OCI-LY3 (cell line): ENCODE measurements around the gene SMAD6.

Experiments
- H2AFZ ChIP-seq: fragments of 200-600, 300-600 bp; shearing (Covaris generic); 2 replicates; pipeline ENCODE4 v1.6.0; 2014; ENCODE audit warnings: antibody characterized with exemption, low read depth, low read length
- H3K27ac ChIP-seq: fragments of 200-600, 300-600 bp; sonication (generic); 2 replicates; pipeline ENCODE4 v1.5.1; 2014; ENCODE audit warnings: mild to moderate bottlenecking, low read length, moderate library complexity, mixed read lengths
- H3K27me3 ChIP-seq: fragments of 200-600, 300-600 bp; sonication (generic); 2 replicates; pipeline ENCODE4 v1.6.1; 2014; ENCODE audit warnings: low read depth, low read length, mixed read lengths
- H3K36me3 ChIP-seq: fragments of 200-600, 300-600 bp; sonication (generic); replicated peaks from 2 replicates; pipeline ENCODE3; 2014; ENCODE audit warnings: low read depth, low read length, mixed read lengths
- H3K4me1 ChIP-seq: fragments of 300-600, 200-600 bp; sonication (generic); 2 replicates; pipeline ENCODE4 v1.6.1; 2014; ENCODE audit warnings: low read length, mixed read lengths
- H3K4me2 ChIP-seq: fragments of 200-600, 300-600 bp; sonication (generic); 2 replicates; pipeline ENCODE4 v1.6.1; 2014; ENCODE audit warnings: low read length, mixed read lengths
- H3K4me3 ChIP-seq: fragments of 300-600, 200-600 bp; sonication (generic); 2 replicates; pipeline ENCODE4 v1.5.1; 2014; ENCODE audit warnings: antibody characterized with exemption, mild to moderate bottlenecking, low read length, moderate library complexity
- H3K79me2 ChIP-seq: fragments of 300-600, 200-600 bp; shearing (Covaris generic); 2 replicates; pipeline ENCODE4 v1.6.1; 2014; ENCODE audit warnings: mild to moderate bottlenecking, low read length, mixed read lengths
- H3K9ac ChIP-seq: fragments of 300-600, 200-600 bp; shearing (Covaris generic); 2 replicates; pipeline ENCODE4 v1.6.0; 2014; ENCODE audit warnings: mild to moderate bottlenecking, low read length, moderate library complexity
- H3K9me3 ChIP-seq: fragments of 200-600, 300-600 bp; shearing (Covaris generic); 2 replicates; pipeline ENCODE4 v1.6.1; 2014; ENCODE audit warnings: low read length, mixed read lengths; ENCODE audit not compliant: insufficient read depth
- H4K20me1 ChIP-seq: fragments of 200-600, 300-600 bp; sonication (generic); 2 replicates; pipeline ENCODE4 v1.6.1; 2016; ENCODE audit warnings: low read length, mixed read lengths; ENCODE audit not compliant: insufficient read depth
- CTCF ChIP-seq: fragments of 200-600, 300-600 bp; sonication (generic); IDR thresholded peaks from 2 replicates; pipeline ENCODE4 v1.5.1; 2014; ENCODE audit warnings: antibody characterized with exemption, low read length, low read depth
- EZH2phosphoT487 ChIP-seq: fragments of 200-600 bp; shearing (Covaris generic); IDR thresholded peaks from 2 replicates; pipeline ENCODE4 v1.6.1; 2018; ENCODE audit warnings: antibody characterized with exemption, mixed run types, low read depth

SMAD6 gene

DNA sequence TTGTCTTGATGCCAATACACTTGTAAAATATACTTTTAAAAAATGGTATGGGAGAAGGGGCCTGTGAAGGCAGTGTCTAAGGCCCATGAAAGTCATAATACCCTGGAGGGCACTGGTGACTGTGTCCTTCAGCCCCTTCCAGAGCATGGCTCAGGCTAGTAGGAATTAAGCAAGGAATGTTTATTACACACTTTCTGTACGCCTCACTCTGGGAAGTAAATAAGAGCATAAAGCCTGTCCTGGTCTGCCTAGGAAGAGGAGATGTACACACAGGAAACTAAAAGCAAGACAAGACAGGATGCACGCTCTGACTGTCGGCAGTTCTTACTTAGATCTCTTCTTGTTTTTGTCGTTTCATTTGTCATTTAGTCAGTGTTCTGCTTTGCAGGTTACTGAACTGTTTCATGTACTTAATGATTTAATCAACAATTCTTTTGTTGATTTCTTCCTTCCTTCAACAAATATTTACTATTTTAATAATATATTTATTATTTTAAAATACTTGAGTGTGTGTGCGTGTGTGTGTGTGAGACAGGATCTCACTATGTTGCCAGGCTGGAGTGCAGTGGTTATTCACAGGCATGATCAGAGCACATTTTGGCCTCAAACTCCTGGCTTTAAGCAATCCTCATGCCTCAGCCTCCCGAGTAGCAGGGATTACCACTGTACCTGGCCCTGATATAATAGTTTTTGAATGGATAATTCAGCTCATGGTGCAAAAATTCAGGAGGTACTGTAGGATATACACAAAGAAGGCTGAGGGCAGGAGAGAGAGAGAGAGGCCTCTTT lies 9.0 kb upstream of the SMAD6 start:
- Histone ChIP-seq H3K36me3 (no peaks in the 10 kb centered on the region), H3K27ac (no peak overlapping the region), H3K4me2 (peak overlapping the region; percentile 32), H3K9me3 (no peaks in the 10 kb centered on the region), H2AFZ (peak overlapping the region; percentile 78), H3K27me3 (no peaks in the 10 kb centered on the region), H3K9ac (no peak overlapping the region), H3K4me3 (no peak overlapping the region), H3K4me1 (peaks cover 7% of the 10 kb centered on the region), H3K79me2 (no peaks in the 10 kb centered on the region), H4K20me1 (no peaks in the 10 kb centered on the region)
- TF ChIP-seq EZH2phosphoT487 (no peak), CTCF (no peak)

DNA sequence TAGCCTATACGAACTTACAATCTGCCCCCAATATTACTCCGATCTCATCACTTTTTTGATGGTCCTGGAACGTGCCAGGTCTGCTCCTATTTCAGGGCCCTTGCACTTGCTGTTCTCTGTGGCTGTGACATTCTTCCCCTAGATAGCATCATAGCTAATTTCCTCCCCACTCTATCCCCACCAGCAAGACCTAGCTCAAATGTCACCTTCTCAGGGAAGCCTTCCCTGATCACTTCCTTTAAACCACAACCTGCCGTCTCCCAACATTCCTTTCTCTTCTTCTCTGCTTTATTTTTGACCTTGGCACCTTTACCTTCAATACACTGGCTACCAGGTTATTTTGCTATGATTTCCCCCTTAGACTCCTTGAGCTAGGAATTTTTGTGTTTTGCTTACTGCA lies 5.3 kb upstream of the SMAD6 start:
- Histone ChIP-seq H4K20me1 (no peaks in the 10 kb centered on the region), H3K36me3 (no peaks in the 10 kb centered on the region), H3K4me1 (peaks cover 10% of the 10 kb centered on the region), H3K9ac (no peak overlapping the region), H3K27ac (no peak overlapping the region), H3K79me2 (no peaks in the 10 kb centered on the region), H3K9me3 (no peaks in the 10 kb centered on the region), H3K4me2 (no peak overlapping the region), H2AFZ (no peak overlapping the region), H3K4me3 (no peak overlapping the region), H3K27me3 (no peaks in the 10 kb centered on the region)
- TF ChIP-seq CTCF (no peak), EZH2phosphoT487 (no peak)

GRCh38 chr15:66698318-66698961 lies 3.6 kb upstream of the SMAD6 start:
- H4K20me1 ChIP-seq, result no peaks in the 10 kb centered on the region
- no peaks in the 10 kb centered on the region for H3K36me3 ChIP-seq
- peak; percentile 81 for TF ChIP-seq CTCF
- no peak for TF ChIP-seq EZH2phosphoT487
- no peak overlapping the region for H3K4me2 ChIP-seq
- H3K9me3 ChIP-seq, result no peaks in the 10 kb centered on the region
- no peak overlapping the region for H3K9ac ChIP-seq
- H3K4me1 ChIP-seq, result peaks cover 7% of the 10 kb centered on the region; the same call in 1 of the 2 replicates
- H3K27me3 ChIP-seq, result no peaks in the 10 kb centered on the region
- no peak overlapping the region for H2AFZ ChIP-seq
- H3K4me3 ChIP-seq, result no peak overlapping the region
- no peaks in the 10 kb centered on the region for H3K79me2 ChIP-seq
- H3K27ac ChIP-seq, result no peak overlapping the region

DNA sequence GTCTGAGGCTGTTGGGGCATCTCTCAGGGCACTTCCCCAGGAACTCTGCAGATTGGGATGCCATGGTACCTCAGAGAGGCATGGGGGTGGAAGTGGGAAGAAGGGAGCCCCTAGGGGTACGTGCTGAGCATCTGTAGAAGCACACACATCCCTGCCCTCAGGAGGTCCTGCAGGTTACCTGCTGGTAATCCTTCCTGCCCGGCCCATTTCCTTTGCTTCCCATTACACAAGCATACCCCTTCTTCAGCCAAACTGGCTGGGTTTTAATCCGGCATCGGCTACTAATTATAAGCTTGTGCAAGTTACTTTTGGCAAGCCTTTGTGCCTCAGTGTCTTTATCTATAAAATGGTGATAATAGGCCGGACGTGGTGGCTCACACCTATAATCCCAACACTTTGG lies 3.1 kb upstream of the SMAD6 start:
- no peaks in the 10 kb centered on the region for H4K20me1 ChIP-seq
- H3K4me2 ChIP-seq, result no peak overlapping the region
- peaks cover 7% of the 10 kb centered on the region; the same call in 1 of the 2 replicates for H3K4me1 ChIP-seq
- no peak overlapping the region for H3K27ac ChIP-seq
- H2AFZ ChIP-seq, result no peak overlapping the region
- H3K79me2 ChIP-seq, result no peaks in the 10 kb centered on the region
- TF ChIP-seq EZH2phosphoT487 (no peak), CTCF (no peak)
- H3K9ac ChIP-seq, result no peak overlapping the region
- no peaks in the 10 kb centered on the region for H3K27me3 ChIP-seq
- H3K36me3 ChIP-seq, result no peaks in the 10 kb centered on the region
- no peaks in the 10 kb centered on the region for H3K9me3 ChIP-seq
- no peak overlapping the region for H3K4me3 ChIP-seq
